Fibroblast of villous mesenchyme (primary cell): ENCODE data around the gene ZKSCAN1. TPM values are rescaled to one million over a fixed set of nuclear protein-coding genes. Genes with fewer than 3 reads are reported as not detected.
"Not testable (repeated sequence)": the region's sequence is repeated elsewhere in the genome, so short reads cannot be mapped to it uniquely, and the experiment has no call there.

Experiments
- DNase-seq: peaks from one replicate; pipeline ENCODE4 v3.0.0-alpha.2; 2010; ENCODE audit warnings: low read depth
- H3K4me3 ChIP-seq: 2 replicates; pipeline ENCODE4 v1.5.1; 2011; ENCODE audit warnings: low read depth, mild to moderate bottlenecking, low read length
- total RNA-seq: library from RNA; depleted of rRNA; stranded (reverse); fragments of >200 nt; gene quantifications from 2 replicates; pipeline ENCODE4 v1.2.3, GENCODE V29; 2012
- TF ChIP-seq, protein P1 (sequence below): IDR thresholded peaks from 2 replicates; pipeline ENCODE4 v1.5.1; 2012; ENCODE audit warnings: low read depth, mild to moderate bottlenecking, low read length; ENCODE audit not compliant: insufficient read depth

Gene ZKSCAN1
- total RNA-seq, 1 donor: 41.9 TPM

GRCh38 chr7:99976626-99977025 is 38.8 kb upstream of the ZKSCAN1 start:
- no peak overlapping the region for H3K4me3 ChIP-seq
- no peak for DNase-seq
- TF ChIP-seq, protein P1, sequence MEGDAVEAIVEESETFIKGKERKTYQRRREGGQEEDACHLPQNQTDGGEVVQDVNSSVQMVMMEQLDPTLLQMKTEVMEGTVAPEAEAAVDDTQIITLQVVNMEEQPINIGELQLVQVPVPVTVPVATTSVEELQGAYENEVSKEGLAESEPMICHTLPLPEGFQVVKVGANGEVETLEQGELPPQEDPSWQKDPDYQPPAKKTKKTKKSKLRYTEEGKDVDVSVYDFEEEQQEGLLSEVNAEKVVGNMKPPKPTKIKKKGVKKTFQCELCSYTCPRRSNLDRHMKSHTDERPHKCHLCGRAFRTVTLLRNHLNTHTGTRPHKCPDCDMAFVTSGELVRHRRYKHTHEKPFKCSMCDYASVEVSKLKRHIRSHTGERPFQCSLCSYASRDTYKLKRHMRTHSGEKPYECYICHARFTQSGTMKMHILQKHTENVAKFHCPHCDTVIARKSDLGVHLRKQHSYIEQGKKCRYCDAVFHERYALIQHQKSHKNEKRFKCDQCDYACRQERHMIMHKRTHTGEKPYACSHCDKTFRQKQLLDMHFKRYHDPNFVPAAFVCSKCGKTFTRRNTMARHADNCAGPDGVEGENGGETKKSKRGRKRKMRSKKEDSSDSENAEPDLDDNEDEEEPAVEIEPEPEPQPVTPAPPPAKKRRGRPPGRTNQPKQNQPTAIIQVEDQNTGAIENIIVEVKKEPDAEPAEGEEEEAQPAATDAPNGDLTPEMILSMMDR: no peak

DNA sequence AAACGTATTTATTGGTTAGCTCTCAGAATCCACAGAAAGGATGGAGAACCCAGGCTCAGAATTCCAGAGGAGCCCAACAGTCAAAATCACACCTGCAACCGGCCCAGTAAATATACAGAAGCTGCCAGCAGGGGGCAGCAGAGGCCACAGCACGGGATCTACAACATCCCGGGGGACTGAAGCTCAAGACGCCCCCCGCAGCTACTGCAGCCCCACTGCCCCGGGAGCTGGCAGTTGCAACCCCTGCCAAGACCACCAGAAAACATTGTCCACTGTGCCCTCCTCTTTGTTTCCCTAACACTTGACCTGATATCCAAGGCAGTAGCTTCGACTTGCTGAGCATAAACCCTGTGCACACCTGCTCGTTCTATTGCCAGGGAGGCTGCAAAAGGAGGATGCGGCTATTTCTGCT is 35.6 kb upstream of the ZKSCAN1 start:
- TF ChIP-seq, protein P1: peak; percentile 45
- H3K4me3 ChIP-seq: not testable (repeated sequence)
- peak; percentile 8 for DNase-seq

- H3K4me3 ChIP-seq, DNase-seq: not testable (repeated sequence)
Measured at GRCh38 chr7:99980448-99980872, 34.9 kb upstream of the ZKSCAN1 start.

GRCh38 chr7:99981066-99981465 is 34.3 kb upstream of the ZKSCAN1 start:
- DNase-seq, H3K4me3 ChIP-seq: not testable (repeated sequence)

GRCh38 chr7:99984593-99984992 is 30.8 kb upstream of the ZKSCAN1 start:
- DNase-seq: no peak
- TF ChIP-seq, protein P1: no peak
- H3K4me3 ChIP-seq: no peak overlapping the region

- not testable (repeated sequence) for DNase-seq
Measured at GRCh38 chr7:99987306-99987705, 28.1 kb upstream of the ZKSCAN1 start.

GRCh38 chr7:99987846-99988245 is 27.6 kb upstream of the ZKSCAN1 start:
- DNase-seq: no peak
- no peak overlapping the region for H3K4me3 ChIP-seq
- TF ChIP-seq, protein P1: no peak

More at GRCh38 chr7:99987306-99987705, 28.1 kb upstream of the ZKSCAN1 start:
- not testable (repeated sequence) for H3K4me3 ChIP-seq

DNA sequence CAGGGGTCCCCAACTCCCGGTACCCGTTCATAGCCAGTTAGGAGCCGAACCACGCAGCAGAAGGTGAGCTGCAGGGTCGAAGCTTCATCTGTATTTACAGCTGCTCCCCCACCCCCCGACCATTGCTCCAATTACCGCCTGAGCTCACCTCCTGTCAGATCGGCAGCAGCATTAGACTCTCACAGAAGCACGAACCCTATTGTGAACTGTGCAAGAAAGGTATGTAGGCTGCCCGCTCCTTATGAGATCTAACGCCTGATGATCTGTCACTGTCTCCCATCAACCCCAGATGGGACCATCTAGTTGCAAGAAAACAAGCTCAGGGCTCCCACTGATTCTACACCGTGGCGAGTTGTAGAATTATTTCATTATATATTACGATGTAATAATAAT is 24.9 kb upstream of the ZKSCAN1 start:
- no peak overlapping the region for H3K4me3 ChIP-seq
- no peak for DNase-seq

GRCh38 chr7:99991543-99991942 is 23.9 kb upstream of the ZKSCAN1 start:
- H3K4me3 ChIP-seq, DNase-seq: not testable (repeated sequence)

More for the DNA sequence above, 24.9 kb upstream of the ZKSCAN1 start:
- TF ChIP-seq, protein P1: no peak
